OCI-LY1 (cell line): ENCODE data around the gene UGT1A5.

ENCODE experiments used
- H2AFZ ChIP-seq: fragments of 200-600 bp; sonication (generic), shearing (Covaris generic); 2 replicates; pipeline ENCODE4 v1.6.0; 2014; ENCODE audit warnings: antibody characterized with exemption, mild to moderate bottlenecking, low read length
- H3F3A ChIP-seq: fragments of 200-600 bp; sonication (generic), shearing (Covaris generic); 2 replicates; pipeline ENCODE4 v1.6.0; 2014; ENCODE audit warnings: mild to moderate bottlenecking, antibody characterized with exemption, low read length, moderate library complexity; ENCODE audit not compliant: insufficient read depth
- H3K27ac ChIP-seq: fragments of 200-600 bp; sonication (generic); 2 replicates; pipeline ENCODE4 v1.5.1; 2014; ENCODE audit warnings: low read length, mixed run types, mild to moderate bottlenecking, low read depth; ENCODE audit not compliant: poor library complexity, severe bottlenecking
- H3K27me3 ChIP-seq: fragments of 200-600 bp; sonication (generic); 2 replicates; pipeline ENCODE4 v1.6.0; 2014; ENCODE audit warnings: antibody characterized with exemption, mild to moderate bottlenecking, low read length, moderate library complexity; ENCODE audit not compliant: insufficient read depth
- H3K36me3 ChIP-seq: fragments of 200-600 bp; sonication (generic); 2 replicates; pipeline ENCODE4 v1.6.1; 2014; ENCODE audit warnings: mild to moderate bottlenecking, antibody characterized with exemption, low read length, moderate library complexity, mixed read lengths; ENCODE audit not compliant: insufficient read depth
- H3K4me1 ChIP-seq: fragments of 200-600 bp; sonication (generic); 2 replicates; pipeline ENCODE4 v1.5.1; 2014; ENCODE audit warnings: mild to moderate bottlenecking, low read length, moderate library complexity; ENCODE audit not compliant: insufficient read depth, severe bottlenecking
- H3K4me2 ChIP-seq: fragments of 200-600 bp; sonication (generic), shearing (Covaris generic); 2 replicates; pipeline ENCODE4 v1.6.1; 2014; ENCODE audit warnings: low read length
- H3K4me3 ChIP-seq: fragments of 200-600 bp; sonication (generic); 2 replicates; pipeline ENCODE4 v1.5.1; 2014; ENCODE audit warnings: low read length, low read depth, mild to moderate bottlenecking, mixed read lengths; ENCODE audit not compliant: poor library complexity, severe bottlenecking
- H3K79me2 ChIP-seq: fragments of 200-600 bp; shearing (Covaris generic); 2 replicates; pipeline ENCODE4 v1.6.1; 2016; ENCODE audit warnings: mixed run types, low read length, mixed read lengths; ENCODE audit not compliant: insufficient read depth
- H3K9ac ChIP-seq: fragments of 200-600 bp; sonication (generic), shearing (Covaris generic); 2 replicates; pipeline ENCODE4 v1.6.1; 2014; ENCODE audit warnings: mild to moderate bottlenecking, low read length, mixed read lengths
- H3K9me2 ChIP-seq: fragments of 200-600 bp; sonication (generic), shearing (Covaris generic); 2 replicates; pipeline ENCODE4 v1.6.1; 2014; ENCODE audit warnings: low read depth, mild to moderate bottlenecking, low read length, mixed read lengths
- H3K9me3 ChIP-seq: fragments of 200-600 bp; shearing (Covaris generic); 2 replicates; pipeline ENCODE4 v1.6.1; 2014; ENCODE audit warnings: low read length, mixed read lengths
- H4K20me1 ChIP-seq: fragments of 200-600 bp; sonication (generic), shearing (Covaris generic); 2 replicates; pipeline ENCODE4 v1.6.0; 2016; ENCODE audit warnings: mild to moderate bottlenecking, low read length; ENCODE audit not compliant: insufficient read depth
- CTCF ChIP-seq: fragments of 200-600 bp; sonication (generic), shearing (Covaris generic); IDR thresholded peaks from 2 replicates; pipeline ENCODE4 v1.5.1; 2017; ENCODE audit warnings: mild to moderate bottlenecking, antibody characterized with exemption, low read length, moderate library complexity, mixed read lengths
- EZH2 ChIP-seq: fragments of 200-600 bp; sonication (generic), shearing (Covaris generic); IDR thresholded peaks from 2 replicates; pipeline ENCODE4 v1.8.0; 2017; ENCODE audit warnings: borderline replicate concordance, mixed run types, mild to moderate bottlenecking, antibody characterized with exemption, low read length, moderate library complexity, mixed read lengths

Gene UGT1A5

GRCh38 chr2:233821196-233821595, 108.5 kb downstream of the UGT1A5 start:
- Histone ChIP-seq H3K27ac (no peak overlapping the region), H3K4me1 (no peaks in the 10 kb centered on the region), H3K9ac (no peak overlapping the region), H4K20me1 (no peaks in the 10 kb centered on the region), H3K36me3 (no peaks in the 10 kb centered on the region), H3K9me3 (no peaks in the 10 kb centered on the region), H3K4me2 (no peak overlapping the region), H3K27me3 (peaks cover 9% of the 10 kb centered on the region; the same call in 1 of the 2 replicates), H2AFZ (no peak overlapping the region), H3K9me2 (no peaks in the 10 kb centered on the region), H3F3A (no peaks in the 10 kb centered on the region), H3K4me3 (no peak overlapping the region), H3K79me2 (no peaks in the 10 kb centered on the region)
- TF ChIP-seq EZH2, result no peak

- Histone ChIP-seq H3K9me3 (no peaks in the 10 kb centered on the region), H3F3A (no peaks in the 10 kb centered on the region), H3K36me3 (no peaks in the 10 kb centered on the region), H3K27me3 (peaks cover 9% of the 10 kb centered on the region; the same call in 1 of the 2 replicates), H3K9me2 (no peaks in the 10 kb centered on the region), H3K4me2 (no peak overlapping the region), H4K20me1 (no peaks in the 10 kb centered on the region), H3K9ac (no peak overlapping the region), H2AFZ (no peak overlapping the region), H3K79me2 (no peaks in the 10 kb centered on the region), H3K27ac (no peak overlapping the region), H3K4me3 (no peak overlapping the region), H3K4me1 (no peaks in the 10 kb centered on the region)
- TF ChIP-seq EZH2 (no peak), CTCF (no peak)
Observed at GRCh38 chr2:233821709-233822100, 109.0 kb downstream of the UGT1A5 start.

GRCh38 chr2:233822101-233822771, 109.5 kb downstream of the UGT1A5 start:
- Histone ChIP-seq H3K9me3 (no peaks in the 10 kb centered on the region), H4K20me1 (no peaks in the 10 kb centered on the region), H3K27ac (no peak overlapping the region), H3K79me2 (no peaks in the 10 kb centered on the region), H3K4me3 (no peak overlapping the region), H3F3A (no peaks in the 10 kb centered on the region), H3K9ac (no peak overlapping the region), H3K4me2 (no peak overlapping the region), H3K36me3 (no peaks in the 10 kb centered on the region), H3K9me2 (no peaks in the 10 kb centered on the region), H2AFZ (no peak overlapping the region), H3K27me3 (peaks cover 9% of the 10 kb centered on the region; the same call in 1 of the 2 replicates), H3K4me1 (no peaks in the 10 kb centered on the region)
- TF ChIP-seq EZH2 (no peak), CTCF (no peak)
